Endothelial cell (in vitro differentiated cells): ENCODE measurements around the gene ST14. TPM values are rescaled to one million over a fixed set of nuclear protein-coding genes. Genes with fewer than 3 reads are reported as not detected.
A peak's percentile ranks its signal among the peaks of the same experiment; 100 is the strongest.

ENCODE experiments used
- DNase-seq: peaks from one replicate; pipeline ENCODE4 v3.0.0; 2021; ENCODE audit warnings: low spot score
- H3K27ac Mint-ChIP-seq: one replicate; pipeline ENCODE4 v1.8.0; 2021; ENCODE audit warnings: mixed read lengths, inconsistent platforms; ENCODE audit not compliant: unreplicated experiment
- H3K27me3 Mint-ChIP-seq: one replicate; pipeline ENCODE4 v1.8.0; 2021; ENCODE audit warnings: mild to moderate bottlenecking, moderate library complexity, mixed read lengths, inconsistent platforms; ENCODE audit not compliant: unreplicated experiment
- H3K36me3 Mint-ChIP-seq: one replicate; pipeline ENCODE4 v1.8.0; 2021; ENCODE audit warnings: mild to moderate bottlenecking, low read depth, mixed read lengths, inconsistent platforms; ENCODE audit not compliant: unreplicated experiment
- H3K4me1 Mint-ChIP-seq: one replicate; pipeline ENCODE4 v1.8.0; 2021; ENCODE audit warnings: mild to moderate bottlenecking, mixed read lengths, inconsistent platforms; ENCODE audit not compliant: unreplicated experiment
- H3K4me3 Mint-ChIP-seq: one replicate; pipeline ENCODE4 v1.8.0; 2021; ENCODE audit warnings: mild to moderate bottlenecking, mixed read lengths, inconsistent platforms; ENCODE audit not compliant: unreplicated experiment
- H3K9me3 Mint-ChIP-seq: one replicate; pipeline ENCODE4 v1.8.0; 2021; ENCODE audit warnings: mixed read lengths, inconsistent platforms; ENCODE audit not compliant: unreplicated experiment
- total RNA-seq: library from RNA; stranded (reverse); fragmentation: NEBNext Ultra II Directional; extraction: Animal tissue kit (Norgen Biotek cat#: 25700); gene quantifications from one replicate; pipeline ENCODE4 v1.2.1, GENCODE V29; 2021; ENCODE audit not compliant: unreplicated experiment
- TF ChIP-seq, protein P1 (sequence below): fragments of 200-600 bp; sonication (generic); IDR thresholded peaks from one replicate; pipeline ENCODE4 v1.5.0; 2021; ENCODE audit warnings: antibody characterized with exemption; ENCODE audit not compliant: unreplicated experiment

Gene ST14
- total RNA-seq, 1 donor from 2014 or later, result 8.7 TPM

DNA sequence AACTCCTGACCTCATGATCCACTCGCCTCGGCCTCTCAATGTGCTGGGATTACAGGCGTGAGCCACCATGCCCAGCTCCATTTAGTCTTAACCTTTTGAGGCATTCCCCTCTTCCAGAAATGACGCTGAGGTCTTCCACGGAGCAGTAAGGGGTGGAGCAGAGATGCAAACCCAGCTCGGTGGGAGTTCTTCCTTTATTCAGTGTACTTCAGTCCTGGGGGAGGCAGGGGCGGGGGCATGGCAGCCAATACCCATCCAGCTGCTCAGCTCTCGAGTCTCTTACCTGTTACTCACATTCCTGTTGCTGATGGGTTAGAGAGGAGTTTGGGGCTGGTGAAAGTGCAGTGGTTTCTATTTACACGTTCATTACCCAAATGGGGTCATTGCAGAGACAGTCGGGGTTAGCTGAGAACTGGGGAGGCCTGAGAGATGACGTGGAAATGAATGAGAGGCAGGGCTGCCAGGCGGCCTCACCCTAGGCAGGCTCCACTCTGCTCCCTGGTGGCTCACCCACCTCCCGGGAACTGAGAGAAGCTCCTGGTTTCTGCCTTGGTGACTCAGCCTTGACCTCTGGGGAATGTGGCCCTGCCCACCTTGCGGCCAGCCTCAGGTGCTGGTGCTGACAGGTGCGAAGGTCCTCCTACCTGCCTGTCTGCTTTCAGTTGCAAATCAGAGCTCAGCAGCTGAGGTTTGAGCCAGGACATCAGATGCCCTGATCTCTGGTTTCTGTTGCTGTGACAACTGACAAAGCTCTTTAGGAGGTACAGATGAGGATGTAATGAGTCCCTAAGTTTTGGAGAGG, 13.4 kb upstream of the ST14 start:
- Mint-ChIP-seq H3K27me3 (peaks cover 3% of the 10 kb centered on the region), H3K4me1 (peaks cover 13% of the 10 kb centered on the region), H3K4me3 (no peak overlapping the region), H3K27ac (peak overlapping the region; percentile 58), H3K9me3 (no peaks in the 10 kb centered on the region), H3K36me3 (peaks cover 25% of the 10 kb centered on the region)
- DNase-seq, result peak; percentile 34
- TF ChIP-seq, protein P1, sequence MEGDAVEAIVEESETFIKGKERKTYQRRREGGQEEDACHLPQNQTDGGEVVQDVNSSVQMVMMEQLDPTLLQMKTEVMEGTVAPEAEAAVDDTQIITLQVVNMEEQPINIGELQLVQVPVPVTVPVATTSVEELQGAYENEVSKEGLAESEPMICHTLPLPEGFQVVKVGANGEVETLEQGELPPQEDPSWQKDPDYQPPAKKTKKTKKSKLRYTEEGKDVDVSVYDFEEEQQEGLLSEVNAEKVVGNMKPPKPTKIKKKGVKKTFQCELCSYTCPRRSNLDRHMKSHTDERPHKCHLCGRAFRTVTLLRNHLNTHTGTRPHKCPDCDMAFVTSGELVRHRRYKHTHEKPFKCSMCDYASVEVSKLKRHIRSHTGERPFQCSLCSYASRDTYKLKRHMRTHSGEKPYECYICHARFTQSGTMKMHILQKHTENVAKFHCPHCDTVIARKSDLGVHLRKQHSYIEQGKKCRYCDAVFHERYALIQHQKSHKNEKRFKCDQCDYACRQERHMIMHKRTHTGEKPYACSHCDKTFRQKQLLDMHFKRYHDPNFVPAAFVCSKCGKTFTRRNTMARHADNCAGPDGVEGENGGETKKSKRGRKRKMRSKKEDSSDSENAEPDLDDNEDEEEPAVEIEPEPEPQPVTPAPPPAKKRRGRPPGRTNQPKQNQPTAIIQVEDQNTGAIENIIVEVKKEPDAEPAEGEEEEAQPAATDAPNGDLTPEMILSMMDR, result no peak

DNA sequence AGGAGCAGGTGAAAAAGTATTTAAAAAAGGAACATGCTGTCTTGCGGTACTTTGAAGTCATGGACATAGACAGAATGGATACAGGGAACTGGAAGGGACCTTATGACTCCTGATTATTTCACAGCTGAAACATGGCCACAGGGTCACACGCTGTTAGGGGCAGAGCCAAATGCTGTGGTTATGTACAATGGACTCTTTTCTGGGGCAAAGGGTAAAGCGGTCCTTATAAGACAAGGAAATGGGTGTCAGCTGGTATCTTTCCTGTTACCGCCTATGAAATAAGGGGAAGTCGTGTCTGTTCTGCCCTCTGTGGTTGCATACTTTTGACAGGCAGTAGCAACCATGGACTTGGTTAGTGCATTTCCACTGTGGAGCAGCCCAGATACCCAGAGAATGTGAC, 12.8 kb upstream of the ST14 start:
- peak overlapping the region; percentile 58 for H3K27ac Mint-ChIP-seq

DNA sequence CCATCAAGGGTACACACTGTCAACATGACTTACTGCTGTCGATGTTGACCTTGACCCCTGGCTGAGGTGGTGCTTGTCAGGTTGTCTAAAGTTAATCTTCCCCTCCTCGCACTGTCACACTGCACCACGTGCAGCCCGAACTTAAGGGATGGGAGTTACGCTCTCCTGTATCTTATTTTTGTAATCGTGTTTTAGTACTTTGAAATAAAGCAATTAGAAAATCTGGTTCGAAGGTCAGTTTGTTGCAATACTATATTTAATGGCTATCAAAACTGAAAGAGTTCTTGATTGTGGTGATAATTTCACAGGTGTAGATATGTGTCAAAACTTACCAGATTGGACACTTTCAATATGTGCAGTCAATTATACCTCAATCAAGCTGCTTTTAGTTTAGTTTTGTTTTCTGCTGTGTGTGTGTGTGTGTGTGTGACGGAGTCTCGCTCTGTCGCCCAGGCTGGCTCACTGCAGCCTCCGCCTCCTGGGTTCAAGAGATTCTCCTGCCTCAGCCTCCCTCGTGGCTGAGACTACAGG, 10.7 kb upstream of the ST14 start:
- TF ChIP-seq, protein P1, result no peak
- no peak overlapping the region for H3K27ac Mint-ChIP-seq

More for the DNA sequence above, 12.8 kb upstream of the ST14 start:
- peaks cover 25% of the 10 kb centered on the region for H3K36me3 Mint-ChIP-seq
- TF ChIP-seq, protein P1, result no peak
- DNase-seq, result no peak
- H3K4me3 Mint-ChIP-seq, result no peak overlapping the region
- peaks cover 13% of the 10 kb centered on the region for H3K4me1 Mint-ChIP-seq
- peaks cover 3% of the 10 kb centered on the region for H3K27me3 Mint-ChIP-seq
- no peaks in the 10 kb centered on the region for H3K9me3 Mint-ChIP-seq

DNA sequence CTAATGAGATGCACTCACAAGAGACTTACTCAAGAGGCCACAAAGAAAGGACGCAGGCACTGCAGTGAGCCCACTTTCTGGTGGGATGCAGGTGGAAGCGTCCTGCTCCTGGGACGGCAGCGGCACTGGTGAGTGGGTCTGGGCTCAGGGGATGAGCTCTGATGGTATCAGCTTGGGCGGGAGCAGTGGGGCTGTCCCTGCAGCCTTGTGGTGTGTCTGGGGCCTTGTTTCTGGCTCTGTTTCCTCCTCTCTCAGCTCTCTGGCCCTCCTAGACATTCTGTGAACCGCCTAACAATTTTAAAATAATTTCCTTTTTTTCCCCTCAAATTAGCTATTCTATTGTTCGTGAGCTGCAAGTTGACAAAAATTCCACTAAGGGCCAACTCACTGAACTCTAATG, 8.8 kb upstream of the ST14 start:
- Mint-ChIP-seq H3K4me3 (no peak overlapping the region), H3K27me3 (peaks cover 3% of the 10 kb centered on the region), H3K4me1 (peaks cover 10% of the 10 kb centered on the region), H3K9me3 (no peaks in the 10 kb centered on the region), H3K27ac (no peak overlapping the region), H3K36me3 (peaks cover 7% of the 10 kb centered on the region)
- DNase-seq, result no peak
- TF ChIP-seq, protein P1, result no peak

More for the DNA sequence above, 10.7 kb upstream of the ST14 start:
- peaks cover 3% of the 10 kb centered on the region for H3K27me3 Mint-ChIP-seq
- DNase-seq, result no peak
- no peak overlapping the region for H3K4me3 Mint-ChIP-seq
- no peaks in the 10 kb centered on the region for H3K9me3 Mint-ChIP-seq
- H3K36me3 Mint-ChIP-seq, result peaks cover 18% of the 10 kb centered on the region
- H3K4me1 Mint-ChIP-seq, result peaks cover 10% of the 10 kb centered on the region

DNA sequence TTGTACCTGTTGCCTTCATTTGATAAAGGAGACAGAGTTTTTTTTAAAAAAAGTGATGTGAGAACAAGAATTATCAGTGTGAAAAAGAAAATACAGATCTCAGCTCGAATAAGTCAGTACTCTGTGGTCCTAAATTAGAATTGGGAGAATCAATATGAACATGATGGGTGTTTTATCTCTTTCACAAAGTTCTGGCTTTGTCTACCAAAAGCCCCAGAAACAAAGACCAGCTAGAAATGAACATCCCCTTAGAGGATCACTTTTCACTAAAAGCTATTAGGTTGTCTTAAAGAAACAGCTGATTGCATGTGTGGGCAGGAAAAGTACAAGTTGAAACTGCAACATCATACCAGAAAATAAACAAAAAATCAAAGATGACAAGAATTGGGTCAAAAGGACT, 8.4 kb upstream of the ST14 start:
- H3K27me3 Mint-ChIP-seq, result peaks cover 3% of the 10 kb centered on the region
- H3K4me3 Mint-ChIP-seq, result no peak overlapping the region
- H3K27ac Mint-ChIP-seq, result no peak overlapping the region
- TF ChIP-seq, protein P1, result no peak
- peaks cover 9% of the 10 kb centered on the region for H3K4me1 Mint-ChIP-seq
- H3K9me3 Mint-ChIP-seq, result no peaks in the 10 kb centered on the region
- DNase-seq, result no peak
- peaks cover 7% of the 10 kb centered on the region for H3K36me3 Mint-ChIP-seq
